HG03097 (cell line): ENCODE data around the gene P2RY11.

ENCODE experiments used
- ATAC-seq: cut with Tn5 transposase; IDR thresholded peaks from one replicate; pipeline ENCODE4 v1.9.1; 2021; ENCODE audit not compliant: unreplicated experiment, low FRiP score

Gene P2RY11

DNA sequence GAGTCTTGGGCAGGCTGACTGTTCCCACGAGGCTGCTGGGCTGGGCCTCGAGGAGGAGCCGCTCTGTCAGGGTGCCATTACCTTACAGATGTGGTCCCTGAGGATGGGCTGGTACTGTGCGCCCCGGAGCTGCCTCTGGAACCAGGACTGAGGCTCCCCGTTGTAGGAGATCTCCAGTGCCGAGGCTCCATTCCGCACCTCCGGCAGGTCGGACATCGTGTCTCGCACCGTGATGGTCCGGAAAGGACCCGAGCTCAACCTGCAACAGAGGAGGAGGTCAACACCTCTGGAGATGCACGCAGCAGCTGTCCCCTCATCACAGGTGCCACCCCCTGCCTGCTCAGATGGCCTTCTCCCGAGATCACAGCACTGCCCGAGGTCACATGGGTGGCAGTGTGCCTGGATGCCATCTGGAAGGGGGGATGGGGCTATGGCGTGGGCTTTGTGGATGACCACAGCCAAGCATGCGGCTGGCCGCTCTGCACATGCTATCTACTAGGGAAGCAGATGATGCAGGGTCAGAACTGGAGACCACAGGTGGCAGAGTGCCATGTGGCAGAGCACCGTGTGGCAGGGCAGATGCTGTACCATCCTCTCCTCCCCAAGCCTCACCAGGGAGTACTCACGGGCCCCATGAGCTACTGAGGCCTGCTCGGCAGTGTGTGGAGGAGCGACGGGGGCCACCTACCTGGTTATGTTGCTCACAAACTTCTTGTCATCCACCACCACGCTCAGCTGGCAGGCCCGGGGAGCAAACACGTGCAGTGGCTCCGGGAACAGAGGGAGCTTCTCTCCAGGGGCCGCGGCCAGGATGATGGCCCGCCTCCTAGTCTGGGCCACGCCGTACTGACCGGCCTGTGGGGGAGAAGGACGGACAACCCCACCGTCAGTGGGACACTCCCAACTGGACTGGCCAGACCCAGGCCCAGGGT lies 26.5 kb downstream of the P2RY11 start:
- ATAC-seq = no peak

DNA sequence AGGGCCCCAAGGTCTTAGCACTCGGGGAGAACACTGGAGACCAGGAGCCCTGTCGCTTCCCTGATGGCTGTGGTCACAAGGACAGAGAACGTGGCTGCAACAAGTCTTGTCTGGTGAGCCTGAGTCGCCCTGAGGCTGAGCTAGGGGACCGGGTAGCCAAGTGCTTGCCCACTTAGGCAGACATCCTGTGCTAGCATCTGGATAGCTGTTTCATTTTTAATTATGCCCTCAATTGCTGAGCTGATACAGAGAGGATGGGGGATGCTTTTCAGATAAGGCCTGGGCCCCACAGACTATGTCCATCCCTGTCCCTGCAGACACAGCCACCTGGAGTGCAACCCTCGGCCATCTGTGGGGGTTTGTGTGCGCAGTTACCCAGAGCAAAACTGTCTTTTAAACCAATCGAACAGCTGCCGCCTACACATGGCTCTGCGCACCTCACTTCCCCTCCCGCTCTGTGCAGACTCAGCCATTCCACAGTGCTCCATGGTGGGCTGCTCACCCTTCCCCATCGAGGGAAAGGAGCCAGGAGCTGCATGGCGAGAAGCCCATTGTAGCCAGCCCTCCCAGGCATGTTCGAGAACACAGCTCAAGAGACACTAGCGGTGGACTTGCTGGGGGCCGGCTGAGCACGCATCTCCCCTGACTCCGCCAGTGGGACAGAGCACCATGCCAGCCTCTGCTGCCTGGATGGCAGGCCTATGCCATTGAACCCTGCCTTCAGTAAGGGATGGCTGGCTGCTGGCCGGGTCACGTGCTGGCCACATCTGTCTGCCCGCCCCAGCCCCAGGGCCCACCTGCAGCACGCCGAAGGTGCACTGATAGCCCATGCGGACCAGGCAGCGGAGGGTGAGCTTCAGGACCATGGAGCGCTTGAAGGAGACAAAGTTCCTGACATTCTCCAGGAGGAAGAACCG lies 27.6 kb downstream of the P2RY11 start:
- no peak for ATAC-seq

DNA sequence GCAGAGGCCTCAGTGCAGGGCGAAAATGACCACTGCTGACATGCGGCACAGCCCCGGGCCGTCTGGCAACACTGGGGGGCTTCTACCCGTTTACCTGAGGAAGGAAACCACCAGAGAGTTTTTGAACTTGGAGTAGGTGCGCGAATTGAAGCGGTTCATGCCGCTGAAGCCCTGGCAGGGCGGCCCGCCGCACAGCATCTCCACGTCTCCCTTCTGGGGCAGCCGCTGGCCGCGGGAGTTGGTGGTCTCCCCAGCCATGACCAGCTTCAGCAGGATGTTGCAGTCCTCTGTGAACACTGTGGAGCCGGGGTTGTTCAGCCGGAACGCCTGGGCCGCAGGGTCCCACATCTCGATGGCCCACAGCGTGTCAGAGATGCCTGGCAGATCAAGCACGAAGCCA lies 28.5 kb downstream of the P2RY11 start:
- ATAC-seq = no peak

DNA sequence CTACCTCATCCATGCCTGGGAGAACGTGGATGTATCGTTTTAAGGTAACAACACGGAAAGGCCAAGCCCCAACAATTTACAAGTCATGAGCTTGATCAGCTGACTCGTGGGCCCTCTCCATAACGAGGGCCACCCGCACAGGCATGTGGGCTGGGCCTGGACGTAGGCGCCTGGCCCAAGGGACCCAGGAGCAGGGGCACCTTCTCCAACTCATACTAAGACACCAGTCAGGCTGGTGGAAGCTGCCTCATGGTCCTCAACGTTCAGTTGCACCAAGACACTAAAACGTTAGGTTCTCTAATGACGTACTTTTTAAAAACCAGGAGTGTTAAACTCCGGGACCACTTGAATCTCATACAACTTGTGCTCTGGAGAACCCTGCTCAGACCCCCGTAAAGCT lies 30.0 kb downstream of the P2RY11 start:
- ATAC-seq = no peak

DNA sequence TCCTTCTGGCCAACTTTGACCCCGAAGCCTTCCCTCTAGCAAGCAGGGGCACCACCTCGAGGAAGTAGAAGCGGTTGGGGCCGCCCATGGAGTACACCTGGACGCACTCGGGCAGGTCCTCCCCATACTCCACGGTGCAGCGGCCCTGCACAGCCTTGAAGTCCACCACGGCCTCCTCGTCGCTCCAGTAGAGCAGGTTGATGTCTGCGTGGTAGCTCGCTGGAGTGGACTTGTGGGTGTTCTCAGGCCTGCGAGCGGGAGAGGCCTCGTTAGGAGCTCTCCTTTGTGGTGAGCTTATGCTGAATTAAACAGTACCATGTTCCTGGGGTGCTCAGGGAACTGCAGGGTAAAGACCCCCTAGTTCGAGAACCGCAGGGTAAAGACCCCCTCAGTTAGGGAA lies 30.5 kb downstream of the P2RY11 start:
- ATAC-seq = no peak

DNA sequence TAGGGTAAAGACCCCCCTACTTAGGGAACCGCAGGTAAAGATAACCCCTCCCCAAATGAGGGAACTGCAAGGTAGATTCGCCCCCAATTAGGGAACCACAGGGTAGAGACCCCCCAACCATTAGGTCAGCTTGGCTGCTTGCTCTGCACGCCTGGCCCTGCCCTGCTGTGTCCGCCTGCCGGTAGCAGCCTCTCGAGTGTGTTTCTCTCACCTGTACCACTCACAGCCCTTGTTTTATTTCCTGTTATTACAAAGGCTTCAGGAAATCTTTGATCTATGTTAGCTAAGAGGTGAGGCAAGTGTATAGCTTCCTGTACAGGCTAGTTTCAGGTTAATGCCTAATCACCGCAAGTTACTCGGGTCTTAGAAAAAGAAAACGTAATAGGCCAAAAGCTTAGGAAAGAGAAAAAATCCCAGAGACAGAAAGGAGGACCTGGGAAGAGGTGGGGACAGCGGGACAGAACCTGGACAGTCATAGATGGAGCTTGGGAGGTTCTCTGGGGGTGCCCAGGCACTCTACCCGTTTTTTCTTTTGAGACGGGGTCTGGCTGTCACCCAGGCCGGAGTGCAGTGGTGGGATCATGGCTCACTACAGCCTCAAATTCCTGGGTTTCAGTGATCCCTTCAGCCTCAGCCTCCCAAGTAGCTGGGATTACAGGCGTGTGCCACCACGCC lies 31.3 kb downstream of the P2RY11 start:
- ATAC-seq = no peak

DNA sequence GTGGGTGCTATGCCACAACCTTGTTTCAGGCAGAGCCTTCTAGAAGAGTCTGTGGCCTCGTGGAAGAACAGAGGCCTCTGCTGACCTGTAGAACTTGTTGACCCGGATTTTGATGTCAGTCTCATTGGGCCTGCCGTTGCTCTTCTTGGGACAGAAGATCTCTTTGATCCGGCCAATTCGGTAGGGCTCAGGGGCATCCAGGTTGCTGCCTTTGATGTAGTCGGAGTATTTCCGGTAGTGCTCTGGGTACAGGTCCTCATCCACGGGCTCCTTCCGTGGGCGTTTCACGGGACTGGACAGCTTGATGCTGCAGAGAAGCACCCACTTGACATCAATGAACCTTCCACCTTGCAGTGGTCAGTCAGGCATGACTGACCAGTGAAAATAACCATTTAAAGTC lies 32.2 kb downstream of the P2RY11 start:
- no peak for ATAC-seq

DNA sequence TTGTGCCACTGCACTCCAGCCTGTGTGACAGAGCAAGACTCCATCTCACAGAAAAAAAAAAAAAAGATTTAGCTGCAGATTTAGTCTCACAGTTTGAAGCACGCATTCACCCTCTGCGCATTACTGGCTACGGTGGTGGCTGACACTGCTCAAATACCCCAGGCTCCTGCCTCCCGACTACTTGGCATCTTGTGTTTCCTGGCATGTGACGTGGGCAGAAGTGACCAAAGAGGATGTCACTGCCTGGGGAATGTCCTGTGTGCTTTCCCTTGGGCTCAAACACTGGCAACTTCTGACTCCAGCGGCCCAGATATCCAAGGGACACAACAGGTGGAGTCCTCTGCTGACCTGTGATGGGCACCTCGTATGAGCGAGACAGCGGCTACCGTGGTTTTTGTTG lies 32.9 kb downstream of the P2RY11 start:
- ATAC-seq = no peak

DNA sequence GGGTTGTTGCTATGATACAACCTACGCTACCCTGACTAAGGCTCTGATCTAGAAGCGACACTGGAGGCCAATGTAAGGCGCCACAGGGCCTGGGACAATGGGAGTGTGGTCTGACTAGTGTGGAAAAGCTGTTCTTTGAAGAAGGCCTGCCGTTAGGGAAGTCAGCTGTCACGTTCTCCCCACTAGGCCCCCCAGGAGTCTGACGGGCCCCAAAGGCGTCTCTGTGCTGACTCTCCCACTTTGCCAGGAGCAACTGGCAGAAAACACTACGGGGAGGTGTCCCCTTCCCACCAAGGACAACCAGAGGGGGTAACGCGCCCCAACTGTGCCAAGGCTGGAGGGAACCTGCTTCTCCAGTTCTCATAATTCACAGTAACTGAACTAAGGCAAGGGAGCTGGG lies 33.5 kb downstream of the P2RY11 start:
- ATAC-seq = no peak

DNA sequence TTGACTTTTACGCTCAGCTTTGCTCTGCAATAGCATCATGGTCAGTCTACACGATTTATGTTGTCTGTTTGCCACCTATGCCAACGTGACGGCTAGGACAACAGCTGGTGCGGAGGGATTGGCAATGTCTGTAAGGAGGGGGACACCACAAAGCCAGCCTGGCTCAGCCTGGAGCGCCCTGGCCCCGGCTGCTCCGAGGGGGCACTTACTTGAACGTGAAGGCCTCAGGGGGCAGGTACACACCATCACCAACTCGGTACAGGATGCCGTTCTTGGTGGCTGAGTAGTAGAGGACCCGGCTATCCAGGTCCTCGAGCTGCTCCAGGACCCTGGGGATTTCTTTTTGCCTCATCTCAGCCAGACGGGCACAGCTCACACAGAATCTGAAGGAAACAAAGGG lies 34.6 kb downstream of the P2RY11 start:
- ATAC-seq = no peak

DNA sequence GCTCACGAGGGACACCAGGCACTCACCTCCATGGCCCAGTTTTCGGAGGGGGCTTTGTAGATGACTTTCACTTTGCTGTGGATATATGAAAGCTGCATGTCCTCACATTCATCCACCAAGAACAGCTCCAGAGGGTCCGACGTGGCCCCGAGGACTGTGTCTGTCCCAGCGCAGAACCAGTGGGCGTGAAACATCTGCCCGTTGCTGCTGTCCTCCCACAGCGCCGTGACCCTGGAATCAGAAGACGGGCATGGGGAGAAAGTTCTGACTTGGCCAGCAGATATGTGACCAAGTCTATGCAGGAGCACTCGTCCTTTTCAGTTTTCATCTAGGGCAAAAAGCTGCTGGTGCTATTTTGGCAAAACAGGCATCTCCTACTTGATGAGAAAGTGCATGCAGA lies 37.9 kb downstream of the P2RY11 start:
- ATAC-seq = no peak

DNA sequence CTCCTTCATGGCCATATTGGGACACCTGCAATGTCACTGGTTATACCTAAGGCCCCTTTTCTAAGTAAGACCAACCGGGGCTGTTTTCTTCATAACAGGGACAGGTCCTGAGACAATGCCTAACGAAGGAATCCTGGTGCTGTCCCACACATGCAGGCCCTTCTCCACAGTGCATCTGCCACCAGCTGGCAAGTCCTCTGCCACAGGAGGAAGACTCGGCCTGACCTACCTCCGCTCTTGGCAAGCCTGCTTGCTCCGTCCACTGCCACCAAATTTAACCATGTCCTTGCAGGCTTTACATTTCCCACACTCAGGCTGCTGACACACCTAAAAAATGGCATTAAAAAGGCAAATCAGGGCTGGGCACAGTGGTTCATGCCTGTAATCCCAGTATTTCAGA lies 40.0 kb downstream of the P2RY11 start:
- ATAC-seq = no peak

DNA sequence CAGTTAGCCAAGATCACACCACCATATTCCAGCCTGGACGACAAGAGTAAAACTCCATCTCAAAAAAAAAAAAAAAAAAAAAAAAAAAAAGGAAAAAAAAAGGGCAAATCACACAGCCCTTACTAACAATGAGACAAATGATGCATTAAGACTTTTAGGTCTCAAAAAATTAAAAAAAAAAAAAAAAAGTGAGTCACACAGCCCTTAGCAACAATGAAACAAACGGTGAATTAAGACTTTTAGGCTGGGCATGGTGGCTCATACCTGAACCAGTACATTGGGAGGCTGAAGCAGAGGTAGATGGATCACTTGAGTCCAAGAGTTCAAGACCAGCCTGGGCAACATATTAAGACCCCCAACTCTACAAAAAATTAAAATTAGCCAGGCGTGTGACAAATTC lies 40.6 kb downstream of the P2RY11 start:
- no peak for ATAC-seq

DNA sequence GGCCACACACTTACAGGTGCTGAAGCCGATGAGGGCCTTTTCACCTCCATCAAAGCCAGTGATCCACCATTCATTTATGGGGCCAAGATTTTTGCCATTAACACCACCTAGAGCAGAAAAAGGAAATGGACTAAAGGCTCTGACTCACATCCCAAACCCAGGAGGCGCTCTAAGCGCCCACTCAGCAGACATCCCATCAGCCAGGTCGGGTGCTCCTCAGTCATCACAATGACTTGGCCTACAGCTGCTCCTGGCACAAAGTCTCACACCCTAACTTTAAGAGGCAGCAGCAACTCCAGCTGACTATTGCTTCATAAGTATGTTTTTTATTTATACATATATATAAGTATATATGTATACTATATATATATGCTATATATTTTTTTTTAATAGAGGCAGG lies 44.3 kb downstream of the P2RY11 start:
- no peak for ATAC-seq

DNA sequence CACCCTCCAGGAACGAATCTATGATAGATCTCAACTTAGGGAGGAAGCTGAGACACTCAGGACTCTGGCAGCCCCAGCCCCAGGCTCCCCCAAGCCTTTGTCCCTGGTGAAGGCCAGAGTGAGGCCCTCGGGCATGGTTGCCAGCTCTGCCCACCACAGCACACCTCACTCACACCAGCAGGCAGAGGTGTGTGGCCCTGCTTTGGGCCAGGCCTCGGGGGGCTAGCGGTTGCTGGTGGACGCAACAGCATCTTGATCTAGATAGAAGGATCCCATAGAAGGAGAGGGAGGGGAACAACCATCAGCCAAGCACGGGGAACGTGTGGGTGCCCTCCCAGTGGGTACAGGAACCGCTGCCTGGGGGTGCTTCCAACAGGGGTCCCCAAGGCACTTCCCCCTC lies 46.6 kb downstream of the P2RY11 start:
- no peak for ATAC-seq

DNA sequence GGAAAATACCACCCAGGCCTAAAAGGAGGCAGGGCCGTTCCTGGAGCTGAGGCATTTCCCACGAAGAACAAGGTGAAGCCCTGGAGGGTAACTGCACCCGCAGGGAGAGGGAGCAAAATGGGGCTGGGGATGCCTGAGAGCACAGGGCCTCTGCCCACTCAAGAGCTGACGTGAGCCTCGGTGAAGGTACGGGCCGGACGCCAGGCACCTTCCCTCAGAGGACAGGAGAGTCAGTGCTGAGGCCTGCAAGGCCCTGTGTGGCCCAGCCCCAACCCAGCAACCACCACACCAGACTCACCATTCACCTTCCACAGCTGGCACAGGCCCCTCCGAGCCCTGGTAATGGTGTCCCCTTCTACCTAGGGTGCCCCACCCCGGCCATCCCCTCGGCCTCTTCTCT lies 47.0 kb downstream of the P2RY11 start:
- ATAC-seq = no peak

DNA sequence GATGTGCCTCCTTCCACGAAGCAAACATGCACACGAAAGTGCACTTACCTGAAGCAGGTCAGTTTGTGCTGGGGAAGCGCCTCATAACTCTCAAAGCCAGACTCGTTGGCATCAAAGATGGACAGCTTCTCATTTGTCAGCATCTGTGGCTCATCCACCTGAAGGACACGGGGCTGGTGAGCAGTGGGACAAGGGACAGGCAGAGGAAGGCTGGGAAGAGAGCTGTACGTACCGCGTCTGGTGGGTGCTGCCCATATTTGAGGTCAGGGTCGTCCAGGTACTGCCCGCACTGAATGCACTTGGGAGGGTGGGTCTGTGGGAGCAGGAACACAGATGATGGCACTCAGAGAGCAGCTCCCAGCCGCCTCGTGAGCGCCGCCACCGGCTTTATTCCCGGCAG lies 48.1 kb downstream of the P2RY11 start:
- no peak for ATAC-seq

DNA sequence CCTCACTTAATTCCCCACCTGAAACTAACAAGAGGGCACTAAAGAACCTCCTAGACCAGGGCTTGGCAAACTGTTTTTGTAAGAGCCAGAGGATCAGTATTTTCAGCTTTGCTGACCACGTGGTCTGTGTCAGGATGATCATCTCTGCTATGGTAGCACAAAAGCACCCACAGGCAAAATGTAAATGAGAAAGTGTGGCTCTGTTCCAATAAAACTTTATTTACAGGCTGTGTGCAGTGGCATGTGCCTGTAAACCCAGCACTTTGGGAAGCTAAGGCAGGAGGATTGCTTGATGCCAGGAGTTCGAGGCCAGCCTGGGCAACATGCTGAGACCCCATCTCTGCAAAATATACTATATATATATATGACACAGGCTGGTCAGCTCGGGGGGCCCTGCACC lies 52.0 kb downstream of the P2RY11 start:
- no peak for ATAC-seq
